Stomach (tissue), 9 donors: ENCODE measurements around the gene SPRR2G. TPM values are rescaled to one million over a fixed set of nuclear protein-coding genes. Genes with fewer than 3 reads are reported as not detected.
"Not testable (repeated sequence)": the region's sequence is repeated elsewhere in the genome, so short reads cannot be mapped to it uniquely, and the experiment has no call there.

Source experiments
- DNase-seq, 2 donors: peaks; one replicate each; pipeline versions ENCODE4 v3.0.0 to v3.0.0-alpha.2; 2013 to 2019
- H3K27ac ChIP-seq, 5 donors: fragments of 200-600 bp in 4 of 5; sonication (generic) in 4 of 5; one replicate each; pipeline ENCODE4 v1.5.1; 2013 to 2019; ENCODE audit warnings: mild to moderate bottlenecking in 1 of 5, moderate library complexity in 1 of 5
- H3K27me3 ChIP-seq, 3 donors: fragments of 200-600 bp; sonication (generic); one replicate each; pipeline ENCODE4 v1.5.1; 2017 to 2019; ENCODE audit warnings: mixed run types in 1 of 3
- H3K36me3 ChIP-seq, 4 donors: fragments of 200-600 bp; sonication (generic); 1 replicate in 3 of 4; 2 replicates in 1 of 4; pipeline ENCODE4 v1.5.1; 2016 to 2019
- H3K4me1 ChIP-seq, 4 donors: fragments of 200-600 bp; sonication (generic); one replicate each; pipeline ENCODE4 v1.5.1; 2016 to 2019
- H3K4me3 ChIP-seq, 4 donors: fragments of 200-600 bp; sonication (generic) in 3 of 4; one replicate each; pipeline ENCODE4 v1.5.1; 2016 to 2019; ENCODE audit warnings: mild to moderate bottlenecking in 1 of 4
- H3K9me3 ChIP-seq, 4 donors: fragments of 200-600 bp; sonication (generic); one replicate each; pipeline ENCODE4 v1.5.1; 2016 to 2019
- CTCF ChIP-seq, 7 experiments: fragments of 450-650 bp in 4 of 7; fragments of 200-600 bp in 3 of 7; sonication (generic) in 3 of 7; IDR thresholded peaks; one replicate each; pipeline ENCODE4 v1.5.1; 2016 to 2019; ENCODE audit warnings: antibody characterized with exemption in 7 of 7, control low read depth in 2 of 7, mild to moderate bottlenecking in 1 of 7
- EP300 ChIP-seq: sonication (generic); formaldehyde crosslinking; IDR thresholded peaks from one replicate; pipeline ENCODE4 v1.6.1; 2017; ENCODE audit warnings: antibody characterized with exemption
- POLR2A ChIP-seq, 4 donors: fragments of 450-650 bp; IDR thresholded peaks; one replicate each; pipeline ENCODE4 v1.6.1; 2016; ENCODE audit warnings: antibody characterized with exemption in 4 of 4, control low read depth in 2 of 4, mild to moderate bottlenecking in 1 of 4, moderate library complexity in 1 of 4
- POLR2AphosphoS5 ChIP-seq, 3 donors: sonication (generic); formaldehyde crosslinking; IDR thresholded peaks; one replicate each; pipeline ENCODE4 v1.6.1; 2016; ENCODE audit warnings: antibody characterized with exemption in 3 of 3
- WGBS, 5 donors: extraction: QIAGEN DNeasy Blood & Tissue Kit in 3 of 5; methylation state at CpG; one replicate each; pipeline versions ENCODE4 v1.1.5 to v1.1.7; 2013 to 2018; 5-methylcytosine and 5-hydroxymethylcytosine counted together
- intact Hi-C: fragments of 100-400 bp; cut with DNase I; formaldehyde crosslinking; loops from one replicate; pipeline ENCODE4 v1.15.1; 2023; ENCODE audit warnings: low total_unique reads
- polyA plus RNA-seq, 3 donors: library from polyadenylated mRNA; stranded (reverse); fragments of 200-250 nt; gene quantifications; one replicate each; pipeline ENCODE4 v1.2.3, GENCODE V29; 2013
- total RNA-seq, 5 donors: library from RNA; depleted of rRNA; stranded (reverse); fragments of >200 nt; gene quantifications; one replicate each; pipeline versions ENCODE4 v1.1.0 to v1.2.3, GENCODE V29; 2014 to 2016
- donor health status: healthy with polysubstance abuse.
- donor health status: Bipolar disorder and iron deficiency.
- donor health status: healthy.

The SPRR2G gene
- total and polyA plus RNA-seq, 8 donors, result 0.75 TPM; not detected in 7

DNA sequence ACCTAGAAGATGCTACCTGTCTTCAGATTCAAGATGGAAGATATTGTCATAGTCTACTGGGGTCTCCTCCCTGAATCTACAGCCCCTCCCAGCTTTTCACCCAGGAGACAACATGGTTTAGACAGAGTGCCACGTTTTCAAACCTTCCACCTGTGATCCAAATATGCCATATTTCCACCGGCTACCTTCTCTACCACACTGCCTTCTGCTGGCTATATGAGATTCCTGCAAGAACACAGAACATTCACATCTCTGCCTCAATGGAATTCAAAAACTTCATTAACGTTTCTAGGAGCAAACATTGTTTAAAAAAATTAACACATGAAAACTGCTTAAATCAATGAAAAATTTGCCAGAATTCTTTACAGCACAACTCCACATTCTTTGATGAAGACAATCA lies 39.7 kb upstream of the SPRR2G start:
- intact Hi-C loops, result no loop called here
- Histone ChIP-seq H3K27me3 (peaks cover 0 to 40% (median 3%) of the 10 kb centered on the region in 3 donors), H3K9me3 (peaks cover 0 to 8% (median 7%) of the 10 kb centered on the region in 4 donors), H3K36me3 (no peaks in the 10 kb centered on the region), H3K27ac (no peak overlapping the region), H3K4me3 (no peak overlapping the region), H3K4me1 (no peaks in the 10 kb centered on the region)
- TF ChIP-seq CTCF (IDR thresholded peaks at IDR 0.05) (peak in 2 of 7 experiments; percentile 19 to 54), POLR2A (IDR thresholded peaks at IDR 0.05) (no peak)
- 3 to 11% (median 5%) methylated on average over 3 of the region's 3 CpGs for WGBS, 5 donors
- DNase-seq, result peak in 1 of 2 donors; percentile 36

- 71 to 90% (median 79%) methylated on average over 3 to 4 of the region's 4 CpGs for WGBS, 5 donors
- H3K4me1 ChIP-seq, H3K4me3 ChIP-seq, intact Hi-C loops, H3K36me3 ChIP-seq, H3K27ac ChIP-seq, DNase-seq: not testable (repeated sequence)
- Histone ChIP-seq H3K27me3 (peaks cover 0 to 34% (median 0%) of the 10 kb centered on the region in 3 donors), H3K9me3 (peaks cover 0 to 14% (median 12%) of the 10 kb centered on the region in 4 donors)
These were observed 37.6 kb upstream of the SPRR2G start for GRCh38 chr1:153188301-153188700.

GRCh38 chr1:153180556-153180955 lies 29.9 kb upstream of the SPRR2G start:
- TF ChIP-seq EP300 (no peak), POLR2A (IDR thresholded peaks at IDR 0.05) (no peak), CTCF (IDR thresholded peaks at IDR 0.05) (no peak), POLR2AphosphoS5 (IDR thresholded peaks at IDR 0.05) (no peak)
- Histone ChIP-seq H3K4me1 (no peaks in the 10 kb centered on the region), H3K27ac (no peak overlapping the region), H3K27me3 (no peaks in the 10 kb centered on the region), H3K9me3 (peaks cover 0 to 14% (median 7%) of the 10 kb centered on the region in 4 donors), H3K36me3 (no peaks in the 10 kb centered on the region), H3K4me3 (no peak overlapping the region)
- DNase-seq, result no peak
- intact Hi-C loops, result no loop called here
- 45 to 69% (median 57%) methylated on average over 4 of the region's 4 CpGs for WGBS, 5 donors

DNA sequence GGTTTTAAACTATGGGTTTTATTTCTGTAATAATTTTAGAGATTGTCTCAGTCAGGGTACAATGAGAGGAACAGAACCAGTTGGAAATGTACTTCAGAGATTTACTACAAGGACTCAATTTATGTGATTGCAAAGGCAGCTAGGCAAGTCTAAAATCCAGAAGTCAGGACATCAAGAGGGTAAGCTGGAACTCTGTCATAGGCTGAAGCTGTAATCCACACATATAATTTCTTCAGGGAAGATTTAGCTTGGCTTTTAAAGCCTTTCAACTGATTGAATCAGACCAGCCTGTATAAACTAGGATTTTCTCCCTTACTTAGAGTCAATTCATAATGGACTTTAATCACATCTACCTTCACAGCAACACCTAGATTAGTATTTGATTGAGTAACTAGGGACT lies 28.2 kb upstream of the SPRR2G start:
- Histone ChIP-seq H3K27me3 (no peaks in the 10 kb centered on the region), H3K36me3 (no peaks in the 10 kb centered on the region), H3K9me3 (peaks cover 0 to 7% (median under 1%) of the 10 kb centered on the region in 4 donors), H3K4me1 (no peaks in the 10 kb centered on the region), H3K27ac (no peak overlapping the region), H3K4me3 (no peak overlapping the region)
- intact Hi-C loops, result no loop called here
- DNase-seq, result no peak
- TF ChIP-seq CTCF (IDR thresholded peaks at IDR 0.05) (no peak), EP300 (no peak), POLR2AphosphoS5 (IDR thresholded peaks at IDR 0.05) (no peak), POLR2A (IDR thresholded peaks at IDR 0.05) (no peak)

DNA sequence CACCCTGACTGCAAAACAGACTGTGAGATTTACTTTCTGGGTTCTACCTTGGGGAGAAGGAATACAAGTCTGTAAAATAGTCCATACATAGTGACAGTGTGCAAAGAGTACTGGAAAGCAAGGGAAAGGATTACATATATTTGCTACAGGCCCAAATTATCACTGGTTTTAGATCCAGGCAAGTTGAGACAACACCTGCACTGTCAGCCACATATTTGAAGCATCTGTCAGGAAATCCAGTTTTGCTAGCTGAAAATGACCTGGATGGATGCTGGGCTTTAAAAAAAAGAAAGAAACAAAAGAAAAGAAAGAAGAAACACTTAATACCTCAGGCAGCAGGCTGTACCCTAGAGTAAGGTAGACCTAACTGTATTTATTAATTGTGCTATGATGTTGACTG lies 23.9 kb upstream of the SPRR2G start:
- Histone ChIP-seq H3K9me3 (no peaks in the 10 kb centered on the region), H3K27ac (no peak overlapping the region), H3K36me3 (no peaks in the 10 kb centered on the region), H3K4me1 (no peaks in the 10 kb centered on the region), H3K4me3 (no peak overlapping the region), H3K27me3 (peaks cover 0 to 3% (median 0%) of the 10 kb centered on the region in 3 donors)
- no peak for TF ChIP-seq EP300
- TF ChIP-seq POLR2A (IDR thresholded peaks at IDR 0.05), result no peak
- no peak for TF ChIP-seq CTCF (IDR thresholded peaks at IDR 0.05)
- no peak for TF ChIP-seq POLR2AphosphoS5 (IDR thresholded peaks at IDR 0.05)
- intact Hi-C loops, result no loop called here
- no peak for DNase-seq
